Parathyroid adenoma (tissue), 2 donors: ENCODE data around the gene VAPB.

Source experiments
- H2AFZ ChIP-seq: fragments of 300-600 bp; sonication (generic); one replicate; pipeline ENCODE4 v1.7.0; 2017; ENCODE audit warnings: antibody characterized with exemption, mild to moderate bottlenecking
- H3K27ac ChIP-seq: fragments of 300-600 bp; sonication (generic); one replicate; pipeline ENCODE4 v1.7.0; 2017
- H3K27me3 ChIP-seq: fragments of 300-600 bp; sonication (generic); one replicate; pipeline ENCODE4 v1.7.0; 2017; ENCODE audit warnings: low read length; ENCODE audit not compliant: control insufficient read depth, insufficient read depth
- H3K36me3 ChIP-seq: fragments of 300-600 bp; sonication (generic); one replicate; pipeline ENCODE4 v1.7.0; 2017; ENCODE audit warnings: low read length; ENCODE audit not compliant: control insufficient read depth, insufficient read depth
- H3K4me1 ChIP-seq: fragments of 300-600 bp; sonication (generic); one replicate; pipeline ENCODE4 v1.7.0; 2017; ENCODE audit warnings: control low read depth
- H3K4me2 ChIP-seq: fragments of 300-600 bp; sonication (generic); one replicate; pipeline ENCODE4 v1.7.0; 2017; ENCODE audit warnings: low read length
- H3K4me3 ChIP-seq: fragments of 300-600 bp; sonication (generic); one replicate; pipeline ENCODE4 v1.7.0; 2017; ENCODE audit warnings: low read depth, low read length
- H3K79me2 ChIP-seq: fragments of 300-600 bp; sonication (generic); one replicate; pipeline ENCODE4 v1.7.0; 2017; ENCODE audit warnings: control low read depth
- H3K9ac ChIP-seq: fragments of 300-600 bp; sonication (generic); one replicate; pipeline ENCODE4 v1.7.0; 2017; ENCODE audit warnings: mild to moderate bottlenecking
- H3K9me3 ChIP-seq: fragments of 300-600 bp; sonication (generic); one replicate; pipeline ENCODE4 v1.7.0; 2017; ENCODE audit warnings: low read length; ENCODE audit not compliant: control insufficient read depth
- CTCF ChIP-seq: fragments of 300-600 bp; sonication (generic); IDR thresholded peaks from one replicate; pipeline ENCODE4 v1.7.0; 2017; ENCODE audit warnings: antibody characterized with exemption, mild to moderate bottlenecking
- donor health status: primary hyperparathyroidism.

The VAPB gene

GRCh38 chr20:58454460-58454859 lies 65.4 kb downstream of the VAPB start:
- H3K36me3 ChIP-seq, result no peaks in the 10 kb centered on the region
- H3K4me1 ChIP-seq, result no peaks in the 10 kb centered on the region
- H3K9ac ChIP-seq, result no peak overlapping the region
- no peak for TF ChIP-seq CTCF
- no peaks in the 10 kb centered on the region for H3K9me3 ChIP-seq
- H3K27me3 ChIP-seq, result no peaks in the 10 kb centered on the region
- no peak overlapping the region for H3K4me2 ChIP-seq
- no peak overlapping the region for H2AFZ ChIP-seq
- no peaks in the 10 kb centered on the region for H3K79me2 ChIP-seq
- H3K27ac ChIP-seq, result no peak overlapping the region
- H3K4me3 ChIP-seq, result no peak overlapping the region

- Histone ChIP-seq H3K4me3 (no peak overlapping the region), H3K4me2 (no peak overlapping the region), H3K27me3 (no peaks in the 10 kb centered on the region), H3K27ac (no peak overlapping the region), H3K9ac (no peak overlapping the region), H3K36me3 (no peaks in the 10 kb centered on the region), H3K79me2 (peaks cover 4% of the 10 kb centered on the region), H3K4me1 (no peaks in the 10 kb centered on the region), H3K9me3 (no peaks in the 10 kb centered on the region), H2AFZ (no peak overlapping the region)
- no peak for TF ChIP-seq CTCF
Measured at GRCh38 chr20:58457083-58457695, 68.2 kb downstream of the VAPB start.

- no peak for TF ChIP-seq CTCF
- no peak overlapping the region for H2AFZ ChIP-seq
- no peaks in the 10 kb centered on the region for H3K4me1 ChIP-seq
- H3K79me2 ChIP-seq, result peaks cover 4% of the 10 kb centered on the region
- no peaks in the 10 kb centered on the region for H3K36me3 ChIP-seq
- H3K4me3 ChIP-seq, result no peak overlapping the region
- H3K27ac ChIP-seq, result no peak overlapping the region
- H3K4me2 ChIP-seq, result no peak overlapping the region
- no peaks in the 10 kb centered on the region for H3K27me3 ChIP-seq
- no peaks in the 10 kb centered on the region for H3K9me3 ChIP-seq
- H3K9ac ChIP-seq, result no peak overlapping the region
Measured at GRCh38 chr20:58458342-58459057, 69.5 kb downstream of the VAPB start.

- TF ChIP-seq CTCF, result no peak
- Histone ChIP-seq H3K27me3 (no peaks in the 10 kb centered on the region), H3K4me3 (no peak overlapping the region), H3K4me2 (no peak overlapping the region), H3K4me1 (no peaks in the 10 kb centered on the region), H3K9ac (no peak overlapping the region), H3K36me3 (no peaks in the 10 kb centered on the region), H2AFZ (no peak overlapping the region), H3K79me2 (peaks cover 4% of the 10 kb centered on the region), H3K27ac (no peak overlapping the region), H3K9me3 (no peaks in the 10 kb centered on the region)
Measured at GRCh38 chr20:58459058-58459750, 70.2 kb downstream of the VAPB start.
